ENCODE data around the gene EXPH5. TPM values are rescaled to one million over a fixed set of nuclear protein-coding genes. Genes with fewer than 3 reads are reported as not detected.
"Not testable (repeated sequence)": the region's sequence is repeated elsewhere in the genome, so short reads cannot be mapped to it uniquely, and the experiment has no call there.

The EXPH5 gene
- total RNA-seq, 2 donors from 2014 or later = 32.2 to 41.8 TPM

DNA sequence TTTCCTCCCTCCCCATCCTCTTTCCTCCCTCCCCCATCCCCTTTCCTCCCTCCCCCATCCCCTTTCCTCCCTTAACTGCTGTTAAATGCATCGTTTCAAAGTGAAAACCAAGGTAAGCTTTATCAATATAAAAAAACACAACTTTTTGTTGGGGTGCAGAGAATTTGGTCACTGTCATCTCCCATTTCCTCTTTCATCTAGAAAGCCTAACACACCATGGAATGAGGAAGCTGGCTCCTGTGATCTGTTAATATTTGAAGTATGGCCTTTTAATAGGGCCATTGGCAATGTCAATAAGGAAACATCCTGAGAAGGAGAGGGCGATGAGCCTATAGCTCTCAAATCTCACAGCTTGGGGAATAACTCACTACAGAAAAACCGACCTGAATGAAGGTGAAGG is 7.0 kb downstream of the EXPH5 start:
- TF ChIP-seq, protein P1, sequence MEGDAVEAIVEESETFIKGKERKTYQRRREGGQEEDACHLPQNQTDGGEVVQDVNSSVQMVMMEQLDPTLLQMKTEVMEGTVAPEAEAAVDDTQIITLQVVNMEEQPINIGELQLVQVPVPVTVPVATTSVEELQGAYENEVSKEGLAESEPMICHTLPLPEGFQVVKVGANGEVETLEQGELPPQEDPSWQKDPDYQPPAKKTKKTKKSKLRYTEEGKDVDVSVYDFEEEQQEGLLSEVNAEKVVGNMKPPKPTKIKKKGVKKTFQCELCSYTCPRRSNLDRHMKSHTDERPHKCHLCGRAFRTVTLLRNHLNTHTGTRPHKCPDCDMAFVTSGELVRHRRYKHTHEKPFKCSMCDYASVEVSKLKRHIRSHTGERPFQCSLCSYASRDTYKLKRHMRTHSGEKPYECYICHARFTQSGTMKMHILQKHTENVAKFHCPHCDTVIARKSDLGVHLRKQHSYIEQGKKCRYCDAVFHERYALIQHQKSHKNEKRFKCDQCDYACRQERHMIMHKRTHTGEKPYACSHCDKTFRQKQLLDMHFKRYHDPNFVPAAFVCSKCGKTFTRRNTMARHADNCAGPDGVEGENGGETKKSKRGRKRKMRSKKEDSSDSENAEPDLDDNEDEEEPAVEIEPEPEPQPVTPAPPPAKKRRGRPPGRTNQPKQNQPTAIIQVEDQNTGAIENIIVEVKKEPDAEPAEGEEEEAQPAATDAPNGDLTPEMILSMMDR (IDR thresholded peaks at IDR 0.05) = no peak
- H3K27me3 ChIP-seq = no peaks in the 10 kb centered on the region
- no peaks in the 10 kb centered on the region for H3K36me3 ChIP-seq
- H3K9me3 ChIP-seq = no peaks in the 10 kb centered on the region
- intact Hi-C loops (cut with DNase I) = no loop called here
- peak; percentile 45 for DNase-seq
- H3K27ac ChIP-seq = peak overlapping the region; percentile 35
- H3K4me1 ChIP-seq = no peaks in the 10 kb centered on the region
- H3K4me3 ChIP-seq = no peak overlapping the region
- peak overlapping the region in 1 of 2 donors; percentile 6 for H3K9ac ChIP-seq (ENCODE audit: low read depth in 2 of 2, low read length in 2 of 2)

DNA sequence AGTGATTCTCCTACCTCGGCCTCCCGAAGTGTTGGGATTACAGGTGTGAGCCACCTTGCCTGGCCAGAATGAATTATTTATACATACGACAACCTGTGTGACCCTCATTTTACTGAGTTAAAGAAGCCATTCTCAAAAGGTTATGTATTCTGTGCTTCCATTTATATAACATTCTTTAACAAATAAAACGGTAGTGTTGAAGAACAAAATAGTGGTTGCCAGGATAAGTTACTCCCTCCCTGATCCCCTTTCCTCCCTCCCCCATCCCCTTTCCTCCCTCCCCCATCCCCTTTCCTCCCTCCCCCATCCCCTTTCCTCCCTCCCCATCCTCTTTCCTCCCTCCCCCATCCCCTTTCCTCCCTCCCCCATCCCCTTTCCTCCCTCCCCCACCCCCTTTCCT is 7.4 kb downstream of the EXPH5 start:
- H3K27me3 ChIP-seq; H3K4me3 ChIP-seq; H3K27ac ChIP-seq; DNase-seq; H3K9me3 ChIP-seq; H3K36me3 ChIP-seq; H3K9ac ChIP-seq (ENCODE audit: low read depth in 2 of 2, low read length in 2 of 2); intact Hi-C loops (cut with DNase I); H3K4me1 ChIP-seq: not testable (repeated sequence)

DNA sequence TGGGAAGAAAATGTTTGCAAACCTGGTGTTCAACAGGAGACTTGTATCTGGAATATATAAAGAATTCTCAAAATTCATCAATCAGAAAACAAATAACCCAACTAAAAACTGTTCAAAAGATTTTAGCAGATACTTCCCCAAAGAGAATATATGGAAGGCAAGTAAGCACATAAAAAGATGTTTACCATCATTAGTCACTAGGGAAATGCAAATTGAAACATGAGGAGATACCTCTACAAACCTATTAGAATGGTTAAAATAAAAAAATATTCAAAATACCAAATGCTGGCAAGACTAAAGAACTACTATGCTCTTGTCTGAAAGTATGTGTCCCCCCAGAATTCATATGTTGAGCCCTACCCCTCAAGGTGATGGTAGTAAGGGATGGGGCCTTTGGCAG is 8.6 kb downstream of the EXPH5 start:
- TF ChIP-seq, protein P1 (IDR thresholded peaks at IDR 0.05) = no peak
- Histone ChIP-seq H3K27me3 (no peaks in the 10 kb centered on the region), H3K27ac (no peak overlapping the region), H3K4me1 (no peaks in the 10 kb centered on the region), H3K4me3 (no peak overlapping the region), H3K9ac (ENCODE audit: low read depth in 2 of 2, low read length in 2 of 2) (no peak overlapping the region), H3K9me3 (no peaks in the 10 kb centered on the region), H3K36me3 (no peaks in the 10 kb centered on the region)
- intact Hi-C loops (cut with DNase I) = no loop called here
- no peak for DNase-seq

DNA sequence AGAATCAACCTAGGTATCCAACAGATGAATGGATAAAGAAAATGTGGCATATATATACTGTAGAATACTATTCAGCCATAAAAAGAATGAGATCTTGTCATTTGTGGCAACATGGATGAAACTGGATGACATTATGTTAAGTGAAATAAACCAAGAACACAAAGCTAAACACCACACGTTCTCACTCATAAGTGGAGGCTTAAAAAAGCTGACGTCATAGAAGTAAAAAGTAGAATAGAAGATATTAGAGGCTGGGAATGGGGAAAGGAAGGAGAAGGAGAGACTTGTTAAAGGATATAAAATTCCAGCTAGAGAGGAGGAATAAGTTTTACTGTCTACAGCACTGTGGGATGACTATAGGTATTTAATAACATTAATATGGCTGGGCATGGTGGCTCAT is 12.9 kb downstream of the EXPH5 start:
- TF ChIP-seq, protein P1 (IDR thresholded peaks at IDR 0.05) = no peak
- Histone ChIP-seq H3K9ac (ENCODE audit: low read depth in 2 of 2, low read length in 2 of 2) (no peak overlapping the region), H3K9me3 (no peaks in the 10 kb centered on the region), H3K4me1 (no peaks in the 10 kb centered on the region), H3K27ac (no peak overlapping the region), H3K27me3 (no peaks in the 10 kb centered on the region), H3K4me3 (no peak overlapping the region), H3K36me3 (no peaks in the 10 kb centered on the region)
- intact Hi-C loops (cut with DNase I) = no loop called here
- DNase-seq = no peak

DNA sequence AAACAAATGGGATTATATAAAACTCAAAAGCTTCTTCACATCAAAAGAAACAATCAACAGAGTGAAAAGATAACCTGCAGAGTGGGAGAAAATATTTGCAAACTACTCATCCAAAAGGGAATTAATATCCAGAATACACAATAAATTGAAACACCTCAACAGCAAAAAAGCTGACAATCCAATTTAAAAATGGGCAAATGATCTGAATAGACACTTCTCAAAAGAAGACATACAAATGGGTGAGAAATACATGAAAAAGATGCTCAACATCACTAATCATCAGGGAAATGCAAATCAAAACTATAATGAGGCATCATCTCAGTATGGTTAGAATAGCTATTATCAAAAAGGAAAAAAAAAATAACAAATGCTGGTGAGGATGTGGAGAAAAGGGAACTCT is 13.5 kb downstream of the EXPH5 start:
- TF ChIP-seq, protein P1 (IDR thresholded peaks at IDR 0.05) = no peak
- Histone ChIP-seq H3K36me3 (no peaks in the 10 kb centered on the region), H3K4me3 (no peak overlapping the region), H3K27ac (no peak overlapping the region), H3K9ac (ENCODE audit: low read depth in 2 of 2, low read length in 2 of 2) (no peak overlapping the region), H3K4me1 (no peaks in the 10 kb centered on the region), H3K27me3 (no peaks in the 10 kb centered on the region), H3K9me3 (no peaks in the 10 kb centered on the region)
- DNase-seq = no peak
- intact Hi-C loops (cut with DNase I) = no loop called here

DNA sequence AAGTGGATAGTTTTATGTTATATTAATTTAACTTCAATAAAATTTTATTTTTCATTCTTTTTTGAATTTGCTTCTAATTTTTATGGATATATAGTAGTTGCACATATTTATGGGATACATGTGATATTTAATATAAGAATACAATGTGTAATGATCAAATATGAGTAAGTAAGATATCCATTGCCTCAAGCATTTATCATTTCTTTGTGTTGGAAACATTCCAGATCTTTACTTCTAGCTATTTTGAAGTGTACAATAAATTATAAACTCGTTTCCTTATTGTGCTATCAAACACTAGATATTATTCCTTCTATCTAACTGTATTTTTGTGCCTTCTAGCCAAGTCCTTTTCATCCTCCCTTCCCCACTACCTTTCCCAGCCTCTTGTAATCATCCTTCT is 17.0 kb downstream of the EXPH5 start:
- no peaks in the 10 kb centered on the region for H3K36me3 ChIP-seq
- no peak for DNase-seq
- H3K27me3 ChIP-seq = no peaks in the 10 kb centered on the region
- no peak overlapping the region for H3K27ac ChIP-seq
- intact Hi-C loops (cut with DNase I) = no loop called here
- TF ChIP-seq, protein P1 (IDR thresholded peaks at IDR 0.05) = no peak
- peaks cover 1% of the 10 kb centered on the region for H3K4me1 ChIP-seq
- no peaks in the 10 kb centered on the region for H3K9me3 ChIP-seq
- no peak overlapping the region for H3K9ac ChIP-seq (ENCODE audit: low read depth in 2 of 2, low read length in 2 of 2)
- no peak overlapping the region for H3K4me3 ChIP-seq

Data from colonic mucosa (tissue), 4 donors.